A549 (cell line): ENCODE results near the gene ABL1. TPM values are rescaled to one million over a fixed set of nuclear protein-coding genes. Genes with fewer than 3 reads are reported as not detected.

Experiments used
- ATAC-seq, 2 experiments: fragments of 200-7000 bp in 1 of 2; fragments of >200 bp in 1 of 2; cut with Nextera tagmentation in 1 of 2; cut with Tn5 transposase in 1 of 2; 3 replicates each; pipeline versions ENCODE4 v1.8.0 to v1.9.1; 2018 to 2020; ENCODE audit warnings: mild to moderate bottlenecking in 1 of 2, moderate library complexity in 1 of 2
- CTCF ChIA-PET: fragments of 300-600 bp; sonication (Branson Sonifier 250); formaldehyde crosslinking; extraction: SDS; loops from one replicate; lab custom pipeline; 2021; ENCODE audit warnings: antibody characterized with exemption, inconsistent platforms; lab: Yijun Ruan, JAX
- POLR2A ChIA-PET: fragments of 350-600 bp; formaldehyde crosslinking; extraction: SDS; loops from one replicate; lab custom pipeline; 2021; ENCODE audit warnings: antibody characterized with exemption, inconsistent platforms; lab: Yijun Ruan, JAX
- DNase-seq, 2 experiments: peaks; one replicate each; pipeline versions ENCODE4 v3.0.0 to v3.0.0-alpha.2; 2011 to 2016; ENCODE audit warnings: low read depth in 1 of 2, low spot score in 1 of 2
- FAIRE-seq: peaks from 2 replicates; lab custom pipeline; 2011; peaks lifted over from hg19 to GRCh38; lab: Jason Lieb, UNC
- H3K27ac ChIP-seq, 2 experiments: fragments of >200 bp; sonication (Bioruptor Twin); formaldehyde crosslinking; 3 replicates each; pipeline ENCODE4 v1.5.1; 2016 to 2017
- H3K4me1 ChIP-seq: fragments of >200 bp; sonication (Bioruptor Twin); formaldehyde crosslinking; 3 replicates; pipeline ENCODE4 v1.6.1; 2016
- H3K4me2 ChIP-seq: fragments of >200 bp; sonication (Bioruptor Twin); formaldehyde crosslinking; 3 replicates; pipeline ENCODE4 v1.6.1; 2016
- H3K4me3 ChIP-seq: fragments of >200 bp; sonication (Bioruptor Twin); formaldehyde crosslinking; 3 replicates; pipeline ENCODE4 v1.5.1; 2016
- H3K9me3 ChIP-seq: fragments of >200 bp; sonication (Bioruptor Twin); formaldehyde crosslinking; 3 replicates; pipeline ENCODE4 v1.6.1; 2016
- CHD2 ChIP-seq: fragments of 150-350 bp; IDR thresholded peaks from 2 replicates; pipeline ENCODE4 v1.6.1; 2014; ENCODE audit warnings: low read length; ENCODE audit not compliant: partially characterized antibody
- EHF ChIP-seq: fragments of 250-450 bp; sonication (Bioruptor Pico); IDR thresholded peaks from 2 replicates; pipeline ENCODE4 v1.5.0; 2020; ENCODE audit warnings: mild to moderate bottlenecking
- EP300 ChIP-seq, 2 experiments: fragments of >200 bp; sonication (Bioruptor Twin); formaldehyde crosslinking; IDR thresholded peaks; 2 replicates in 1 of 2; 3 replicates in 1 of 2; pipeline ENCODE4 v1.6.1; 2016 to 2017
- FOSL2 ChIP-seq, 2 experiments: fragments of 450-650 bp in 1 of 2; fragments of >200 bp in 1 of 2; sonication (Bioruptor Twin) in 1 of 2; formaldehyde crosslinking; IDR thresholded peaks; 2 replicates each; pipeline versions ENCODE4 v1.5.0 to v1.6.1; 2016 to 2020; ENCODE audit warnings: mild to moderate bottlenecking in 1 of 2, moderate library complexity in 1 of 2
- HMGXB4 ChIP-seq: fragments of 250-450 bp; sonication (Bioruptor Pico); IDR thresholded peaks from 2 replicates; pipeline ENCODE4 v1.5.0; 2021; ENCODE audit warnings: mild to moderate bottlenecking, moderate library complexity, borderline replicate concordance
- NFE2L2 ChIP-seq: fragments of 150-350 bp; conservative IDR thresholded peaks from 2 replicates; pipeline ENCODE4 v1.6.1; 2014; ENCODE audit warnings: low read length
- NPAS2 ChIP-seq: fragments of 250-450 bp; sonication (Bioruptor Pico); IDR thresholded peaks from 2 replicates; pipeline ENCODE4 v1.8.0; 2022; ENCODE audit warnings: mild to moderate bottlenecking, moderate library complexity, borderline replicate concordance
- NR3C1 ChIP-seq: fragments of >200 bp; sonication (Bioruptor Twin); formaldehyde crosslinking; IDR thresholded peaks from 3 replicates; pipeline ENCODE4 v1.6.1; 2017
- POLR2AphosphoS2 ChIP-seq: conservative IDR thresholded peaks from 2 replicates; pipeline ENCODE4 v1.6.1; 2012; ENCODE audit warnings: low read length, improper control_type of control experiment, inconsistent platforms
- RAD21 ChIP-seq, 2 experiments: fragments of >200 bp in 1 of 2; sonication (Bioruptor Twin) in 1 of 2; formaldehyde crosslinking in 1 of 2; IDR thresholded peaks in 1 of 2; conservative IDR thresholded peaks in 1 of 2; 2 replicates in 1 of 2; 3 replicates in 1 of 2; pipeline ENCODE4 v1.6.1; 2012 to 2018; ENCODE audit warnings: inconsistent platforms in 1 of 2
- RARB ChIP-seq: fragments of 250-450 bp; sonication (Bioruptor Pico); IDR thresholded peaks from 2 replicates; pipeline ENCODE4 v1.8.0; 2021; ENCODE audit warnings: mild to moderate bottlenecking, moderate library complexity
- SREBF2 ChIP-seq: fragments of 450-650 bp; IDR thresholded peaks from 2 replicates; pipeline ENCODE4 v1.6.1; 2014; ENCODE audit warnings: mild to moderate bottlenecking, moderate library complexity
- TP53 ChIP-seq: fragments of 250-450 bp; sonication (Bioruptor Pico); IDR thresholded peaks from 2 replicates; pipeline ENCODE4 v1.5.0; 2021; ENCODE audit warnings: mild to moderate bottlenecking, moderate library complexity
- ZFP36 ChIP-seq: fragments of 450-650 bp; IDR thresholded peaks from 2 replicates; pipeline ENCODE4 v1.6.1; 2014; ENCODE audit warnings: borderline replicate concordance; ENCODE audit not compliant: partially characterized antibody
- WGBS: methylation state at CpG from one replicate; pipeline ENCODE4 v1.1.6; 2017; ENCODE audit errors: missing lambda C conversion rate; 5-methylcytosine and 5-hydroxymethylcytosine counted together
- polyA plus RNA-seq, 4 experiments: library from polyadenylated mRNA; depleted of rRNA in 3 of 4; stranded (reverse); fragments of >200 nt; fragmentation: RNase III in 1 of 4; extraction: RNeasy Plus Mini Kit Qiagen cat#74134 plus additional on column Dnase treatment in 1 of 4; gene quantifications; 2 replicates in 3 of 4; 3 replicates in 1 of 4; pipeline ENCODE4 v1.2.3, GENCODE V29; 2011 to 2017
- TF ChIP-seq, protein P1 (sequence below): fragments of 450-650 bp; IDR thresholded peaks from 2 replicates; pipeline ENCODE4 v1.6.1; 2014; ENCODE audit warnings: antibody characterized with exemption

The ABL1 gene
- polyA plus RNA-seq, 2 of the 4 experiments (the other 2 are of a cell fraction) = 26.5 to 32.4 TPM

DNA sequence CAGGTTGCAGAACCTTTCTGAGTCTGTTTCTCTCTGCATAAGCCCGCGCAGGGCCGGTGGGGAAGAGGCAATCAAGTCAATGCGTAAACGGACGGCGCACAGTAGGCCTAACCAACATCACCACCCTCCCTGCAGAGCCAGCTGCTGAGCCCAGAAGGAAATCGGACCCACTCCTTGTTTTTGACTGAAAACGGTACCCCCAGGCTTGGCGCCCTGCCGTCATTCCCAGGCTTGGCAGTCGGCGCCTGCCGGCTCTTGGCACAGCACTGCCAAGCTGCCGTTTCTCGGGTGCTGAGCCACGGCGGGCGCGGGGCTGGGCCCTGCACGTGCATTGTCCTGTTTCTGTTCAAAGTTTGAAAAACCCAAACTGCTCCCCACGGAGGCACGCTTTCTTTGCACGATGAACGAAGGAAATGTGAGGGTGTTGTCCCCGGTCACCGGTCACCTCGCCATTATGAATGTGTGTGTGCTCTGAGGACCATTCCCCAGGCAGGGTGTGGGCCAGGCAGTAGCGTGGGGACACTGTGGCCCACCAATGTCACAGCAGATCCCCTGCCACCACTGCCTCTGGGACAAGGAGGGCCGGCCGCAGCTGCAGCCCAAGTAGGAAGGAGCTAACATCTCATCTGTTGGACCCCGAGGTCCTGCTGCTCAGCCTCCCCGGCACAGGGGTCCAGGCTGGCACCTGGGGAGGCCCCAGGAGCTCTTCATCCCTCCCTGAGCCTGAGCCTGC is 83.9 kb downstream of the ABL1 start:
- ATAC-seq (no peak), FAIRE-seq (no peak), DNase-seq (no peak)
- ChIA-PET CTCF (interaction anchor here (0.7 to 3.1 kb wide), 11 partner anchors 8 to 127 kb away, joined by 3 to 22 read pairs (median 3); no protein-coding TSS in a partner anchor), POLR2A (no interaction called here)
- 77% methylated on average over 31 of the region's 33 CpGs for WGBS
- no peaks in the 10 kb centered on the region for H3K4me1 ChIP-seq
- TF ChIP-seq SREBF2 = no peak
- TF ChIP-seq RARB (CRISPR knock-in tag) = no peak
- TF ChIP-seq TP53 (CRISPR knock-in tag) = no peak
- TF ChIP-seq EHF (CRISPR knock-in tag) = no peak
- H3K4me3 ChIP-seq = no peak overlapping the region
- no peaks in the 10 kb centered on the region for H3K9me3 ChIP-seq
- no peak overlapping the region for H3K27ac ChIP-seq
- H3K4me2 ChIP-seq = no peak overlapping the region

DNA sequence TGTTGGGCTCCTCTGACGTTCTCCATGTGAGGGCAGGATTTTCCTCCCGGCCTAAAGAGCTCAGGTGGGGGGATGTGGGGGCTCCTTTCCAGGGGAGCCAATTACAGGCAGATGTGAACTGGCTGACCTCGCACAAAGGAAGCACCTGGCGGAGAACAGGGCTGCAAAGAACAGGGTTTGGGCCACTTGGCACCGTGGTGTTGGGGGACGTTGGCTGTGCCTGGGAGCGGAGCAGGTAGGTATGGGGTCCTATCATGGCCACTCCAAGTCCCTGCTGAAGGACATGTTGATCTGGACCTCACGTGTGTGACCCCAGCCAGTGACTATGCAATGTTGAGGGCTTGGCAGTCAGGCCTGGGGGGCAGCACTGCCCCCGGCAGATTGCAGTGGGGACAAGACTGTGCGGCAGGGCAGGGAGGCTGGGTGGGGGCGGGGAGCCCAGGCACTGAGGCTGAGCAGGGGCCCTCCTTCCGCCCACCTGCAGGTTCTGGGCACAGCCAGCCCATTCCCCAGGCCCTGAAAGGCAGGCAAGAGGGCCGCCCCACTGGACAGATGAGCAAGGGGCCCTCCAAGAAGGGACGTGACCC is 84.6 kb downstream of the ABL1 start:
- Histone ChIP-seq H3K4me1 (no peaks in the 10 kb centered on the region), H3K27ac (no peak overlapping the region), H3K4me2 (no peak overlapping the region), H3K9me3 (no peaks in the 10 kb centered on the region), H3K4me3 (no peak overlapping the region)
- ATAC-seq (no peak), FAIRE-seq (no peak), DNase-seq (no peak)
- TF ChIP-seq FOSL2 (IDR thresholded peaks at IDR 0.05) (no peak), FOSL2 (CRISPR knock-in tag; IDR thresholded peaks at IDR 0.05) (no peak), RAD21 (conservative IDR thresholded peaks at IDR 0.05 in 1 of 2, IDR thresholded peaks at IDR 0.05 in 1 of 2) (no peak)
- ChIA-PET POLR2A (no interaction called here), CTCF (interaction anchor here (0.9 to 1.8 kb wide), 4 partner anchors 7 to 49 kb away, joined by 3 to 7 read pairs (median 4); no protein-coding TSS in a partner anchor)
- WGBS = 71% methylated on average over 9 of the region's 14 CpGs

- H3K9me3 ChIP-seq = no peaks in the 10 kb centered on the region
- no peak for DNase-seq
- CTCF ChIA-PET = interaction anchor here (1.0 to 1.5 kb wide), 2 partner anchors 21 to 50 kb away, joined by 3 to 5 read pairs; no protein-coding TSS in a partner anchor
- FAIRE-seq = no peak
- POLR2A ChIA-PET = no interaction called here
- no peak overlapping the region; a peak in 1 of 6 replicates for H3K27ac ChIP-seq
- WGBS = 85% methylated on average over 8 of the region's 8 CpGs
- H3K4me3 ChIP-seq = no peak overlapping the region
- no peak for ATAC-seq
- TF ChIP-seq NPAS2 (no peak), FOSL2 (IDR thresholded peaks at IDR 0.05) (no peak), FOSL2 (CRISPR knock-in tag; IDR thresholded peaks at IDR 0.05) (no peak), HMGXB4 (CRISPR knock-in tag) (no peak), POLR2AphosphoS2 (no peak), CHD2 (no peak)
- TF ChIP-seq, protein P1, sequence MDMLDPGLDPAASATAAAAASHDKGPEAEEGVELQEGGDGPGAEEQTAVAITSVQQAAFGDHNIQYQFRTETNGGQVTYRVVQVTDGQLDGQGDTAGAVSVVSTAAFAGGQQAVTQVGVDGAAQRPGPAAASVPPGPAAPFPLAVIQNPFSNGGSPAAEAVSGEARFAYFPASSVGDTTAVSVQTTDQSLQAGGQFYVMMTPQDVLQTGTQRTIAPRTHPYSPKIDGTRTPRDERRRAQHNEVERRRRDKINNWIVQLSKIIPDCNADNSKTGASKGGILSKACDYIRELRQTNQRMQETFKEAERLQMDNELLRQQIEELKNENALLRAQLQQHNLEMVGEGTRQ = no peak
- no peaks in the 10 kb centered on the region for H3K4me1 ChIP-seq
- H3K4me2 ChIP-seq = no peak overlapping the region
Observed at GRCh38 chr9:130920233-130920632, 85.2 kb downstream of the ABL1 start.

DNA sequence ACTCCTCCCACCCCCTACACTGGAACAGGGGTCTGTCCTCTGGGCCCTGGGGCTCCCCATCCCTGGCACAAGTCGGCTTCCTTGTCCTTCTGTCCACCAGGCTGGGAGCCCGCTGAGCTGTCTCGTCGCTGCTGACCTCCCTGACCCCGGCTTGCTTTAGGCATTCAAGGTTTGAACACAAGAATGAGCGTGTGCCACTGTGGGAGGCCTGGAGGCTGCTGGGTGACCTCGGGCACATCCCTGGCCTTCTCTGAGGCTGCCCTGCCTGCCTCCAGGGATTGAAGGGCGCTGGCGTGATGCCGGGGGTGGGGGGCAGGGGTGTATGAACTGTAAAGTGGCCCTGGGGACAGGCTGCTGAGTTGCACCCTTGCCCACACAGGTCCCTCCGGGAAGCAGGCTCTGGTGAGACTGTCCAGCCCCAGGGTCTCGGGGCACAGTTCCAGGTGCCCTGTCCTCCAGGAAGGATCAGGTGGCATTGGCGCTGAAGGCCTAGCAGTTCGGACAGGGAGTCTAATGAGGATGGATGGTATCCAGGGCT is 85.8 kb downstream of the ABL1 start:
- DNase-seq (no peak), ATAC-seq (no peak), FAIRE-seq (no peak)
- Histone ChIP-seq H3K4me2 (no peak overlapping the region), H3K27ac (peak overlapping the region in 1 of 2 experiments; percentile 22; a peak in 1 of 6 replicates), H3K4me1 (no peaks in the 10 kb centered on the region), H3K9me3 (no peaks in the 10 kb centered on the region), H3K4me3 (no peak overlapping the region)
- no peak for TF ChIP-seq NR3C1
- TF ChIP-seq HMGXB4 (CRISPR knock-in tag) = no peak
- no peak for TF ChIP-seq EP300 (IDR thresholded peaks at IDR 0.05)
- no peak for TF ChIP-seq EHF (CRISPR knock-in tag)
- TF ChIP-seq POLR2AphosphoS2 = no peak
- TF ChIP-seq NFE2L2 = no peak
- no peak for TF ChIP-seq NPAS2
- TF ChIP-seq ZFP36 = no peak
- ChIA-PET CTCF (interaction anchor here (1.0 to 2.2 kb wide), 2 partner anchors 13 to 51 kb away, joined by 5 read pairs; no protein-coding TSS in a partner anchor), POLR2A (no interaction called here)
- 73% methylated on average over 10 of the region's 14 CpGs for WGBS
